Loucy (cell line): ENCODE results near the gene RTN4.

Source experiments
- H2AFZ ChIP-seq: fragments of 200-600 bp; sonication (generic); 2 replicates; pipeline ENCODE4 v1.6.0; 2016; ENCODE audit warnings: antibody characterized with exemption, mild to moderate bottlenecking, low read length, moderate library complexity
- H3F3A ChIP-seq: fragments of 200-600 bp; 2 replicates; pipeline ENCODE4 v1.6.0; 2016; ENCODE audit warnings: antibody characterized with exemption, low read depth, mild to moderate bottlenecking
- H3K27me3 ChIP-seq: fragments of 200-600 bp; sonication (generic); 2 replicates; pipeline ENCODE4 v1.6.1; 2014; ENCODE audit warnings: low read length, mild to moderate bottlenecking; ENCODE audit not compliant: insufficient read depth, poor library complexity, severe bottlenecking
- H3K36me3 ChIP-seq: fragments of 200-600 bp; sonication (generic); 2 replicates; pipeline ENCODE4 v1.6.1; 2016; ENCODE audit warnings: low read length; ENCODE audit not compliant: insufficient read depth
- H3K4me1 ChIP-seq: fragments of 200-600 bp; sonication (generic); 2 replicates; pipeline ENCODE4 v1.5.1; 2014; ENCODE audit warnings: low read length, mild to moderate bottlenecking; ENCODE audit not compliant: insufficient read depth, poor library complexity, severe bottlenecking
- H3K4me2 ChIP-seq: fragments of 200-600 bp; sonication (generic); 2 replicates; pipeline ENCODE4 v1.6.0; 2014; ENCODE audit warnings: antibody characterized with exemption, low read length, low read depth, mild to moderate bottlenecking; ENCODE audit not compliant: poor library complexity, severe bottlenecking
- H3K4me3 ChIP-seq: fragments of 200-600 bp; sonication (generic); 2 replicates; pipeline ENCODE4 v1.5.1; 2014; ENCODE audit warnings: low read length, mild to moderate bottlenecking, mixed read lengths; ENCODE audit not compliant: poor library complexity, severe bottlenecking
- H3K79me2 ChIP-seq: fragments of 200-600 bp; sonication (generic); 2 replicates; pipeline ENCODE4 v1.6.1; 2014; ENCODE audit warnings: low read length; ENCODE audit not compliant: insufficient read depth
- H3K9ac ChIP-seq: fragments of 200-600 bp; sonication (generic); 2 replicates; pipeline ENCODE4 v1.6.0; 2014; ENCODE audit warnings: mild to moderate bottlenecking, low read depth, low read length, moderate library complexity; ENCODE audit not compliant: poor library complexity, severe bottlenecking
- H3K9me2 ChIP-seq: fragments of 200-600 bp; sonication (generic); replicated peaks from 2 replicates; pipeline ENCODE4 v1.6.1; 2016; ENCODE audit warnings: low read depth, low read length, mixed read lengths
- H3K9me3 ChIP-seq: fragments of 200-600 bp; sonication (generic); 2 replicates; pipeline ENCODE4 v1.6.1; 2014; ENCODE audit warnings: mild to moderate bottlenecking, antibody characterized with exemption, low read length, low read depth; ENCODE audit not compliant: insufficient read depth
- H4K20me1 ChIP-seq: fragments of 200-600 bp; sonication (generic); 2 replicates; pipeline ENCODE4 v1.6.0; 2014; ENCODE audit warnings: antibody characterized with exemption, low read length, mild to moderate bottlenecking; ENCODE audit not compliant: insufficient read depth, poor library complexity, severe bottlenecking
- CTCF ChIP-seq: fragments of 200-600 bp; sonication (generic); conservative IDR thresholded peaks from 2 replicates; pipeline ENCODE4 v1.5.1; 2014; ENCODE audit warnings: mild to moderate bottlenecking, antibody characterized with exemption, low read length
- EZH2phosphoT487 ChIP-seq: fragments of 200-600 bp; IDR thresholded peaks from 2 replicates; pipeline ENCODE4 v1.6.1; 2018; ENCODE audit warnings: antibody characterized with exemption, mild to moderate bottlenecking, moderate library complexity, borderline replicate concordance

The RTN4 gene

GRCh38 chr2:55049043-55049820 lies 1.0 kb downstream of the RTN4 start:
- H3K4me1 ChIP-seq, result peaks cover 50% of the 10 kb centered on the region

DNA sequence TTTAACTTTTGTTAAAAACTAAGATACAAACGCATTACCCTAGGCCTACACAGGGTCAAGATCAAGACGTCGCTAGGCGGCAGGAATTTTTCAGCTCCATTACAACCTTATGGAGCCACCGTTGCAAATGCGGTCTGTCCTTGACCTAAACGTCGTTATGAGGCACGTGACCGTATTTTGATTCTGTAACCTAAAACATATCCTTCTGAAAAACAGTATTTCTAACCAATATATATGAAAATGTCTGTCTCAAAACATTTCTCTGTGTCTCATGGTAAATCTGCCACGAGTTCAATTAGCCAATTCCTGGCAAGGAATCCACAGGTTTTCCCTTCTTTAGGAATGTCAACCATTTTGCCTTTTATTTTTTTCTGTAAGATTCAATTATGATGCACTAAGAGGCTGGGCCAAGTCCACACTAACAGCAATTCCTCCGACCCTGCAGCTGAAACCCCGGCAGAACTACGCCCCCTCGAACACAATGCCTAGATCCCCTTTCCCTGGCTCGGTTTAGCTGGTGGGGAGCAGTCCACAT lies 1.7 kb downstream of the RTN4 start:
- Histone ChIP-seq H3F3A (no peaks in the 10 kb centered on the region; the same call in 1 of the 2 replicates), H3K9ac (peak overlapping the region; percentile 97), H3K9me2 (no peaks in the 10 kb centered on the region), H3K4me3 (peak overlapping the region; percentile 90), H3K27me3 (no peaks in the 10 kb centered on the region), H4K20me1 (peaks cover 45% of the 10 kb centered on the region), H3K36me3 (no peaks in the 10 kb centered on the region), H3K4me1 (peaks cover 49% of the 10 kb centered on the region), H2AFZ (peak overlapping the region; percentile 85; the same call in 1 of the 2 replicates), H3K9me3 (no peaks in the 10 kb centered on the region), H3K79me2 (peaks cover 79% of the 10 kb centered on the region), H3K4me2 (peak overlapping the region; percentile 97)
- TF ChIP-seq EZH2phosphoT487 (no peak), CTCF (no peak)

More at GRCh38 chr2:55049043-55049820, 1.0 kb downstream of the RTN4 start:
- Histone ChIP-seq H3K27me3 (no peaks in the 10 kb centered on the region), H3K9me3 (no peaks in the 10 kb centered on the region), H3F3A (no peaks in the 10 kb centered on the region; the same call in 1 of the 2 replicates), H3K9me2 (no peaks in the 10 kb centered on the region), H3K9ac (peak overlapping the region; percentile 97), H2AFZ (peak overlapping the region; percentile 85), H3K36me3 (no peaks in the 10 kb centered on the region), H4K20me1 (peaks cover 44% of the 10 kb centered on the region), H3K4me2 (peak overlapping the region; percentile 97), H3K79me2 (peaks cover 74% of the 10 kb centered on the region), H3K4me3 (peak overlapping the region; percentile 90)
- TF ChIP-seq EZH2phosphoT487, result no peak
- peak; percentile 57 for TF ChIP-seq CTCF

- H3K9me3 ChIP-seq, result no peaks in the 10 kb centered on the region
- H3K36me3 ChIP-seq, result no peaks in the 10 kb centered on the region
- no peaks in the 10 kb centered on the region for H3K27me3 ChIP-seq
- no peaks in the 10 kb centered on the region; the same call in 1 of the 2 replicates for H3F3A ChIP-seq
- H3K79me2 ChIP-seq, result peaks cover 86% of the 10 kb centered on the region
- H3K9ac ChIP-seq, result peak overlapping the region; percentile 97
- H3K9me2 ChIP-seq, result no peaks in the 10 kb centered on the region
- peaks cover 52% of the 10 kb centered on the region for H3K4me1 ChIP-seq
- peak overlapping the region; percentile 97 for H3K4me2 ChIP-seq
- H2AFZ ChIP-seq, result no peak overlapping the region
- peak overlapping the region; percentile 90 for H3K4me3 ChIP-seq
- TF ChIP-seq EZH2phosphoT487, result no peak
- TF ChIP-seq CTCF, result no peak
- peaks cover 51% of the 10 kb centered on the region for H4K20me1 ChIP-seq
Observed at GRCh38 chr2:55047677-55048299, 2.5 kb downstream of the RTN4 start.
